Measurements from ENCODE around the gene GPR15. TPM values are rescaled to one million over a fixed set of nuclear protein-coding genes. Genes with fewer than 3 reads are reported as not detected.
A peak's percentile ranks its signal among the peaks of the same experiment; 100 is the strongest.
"Not testable (repeated sequence)": the region's sequence is repeated elsewhere in the genome, so short reads cannot be mapped to it uniquely, and the experiment has no call there.

GPR15 gene
- total RNA-seq, 4 donors from 2014 or later, result 1.5 to 2.7 (median 1.7) TPM

DNA sequence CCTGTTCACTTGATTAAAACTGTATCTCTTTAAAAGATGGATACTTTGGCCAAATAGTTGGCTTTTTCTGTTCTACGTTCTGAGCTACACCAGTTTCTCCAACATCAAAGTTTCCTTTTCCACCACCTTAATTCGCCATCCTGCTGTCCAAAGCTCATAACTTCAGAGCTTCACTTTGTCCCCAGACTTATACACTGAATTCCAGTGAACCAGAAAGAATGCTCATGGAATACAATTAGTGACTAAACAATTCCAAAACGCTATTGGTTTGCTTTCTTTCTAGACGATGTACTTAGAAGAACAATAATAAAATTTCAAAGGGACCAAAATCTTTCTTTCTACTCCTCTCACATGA lies 23.2 kb downstream of the GPR15 start:
- no peaks in the 10 kb centered on the region for H3K9me3 ChIP-seq
- 33 to 40% methylated on average over 4 of the region's 4 CpGs for WGBS, 2 donors
- H3K36me3 ChIP-seq, result no peaks in the 10 kb centered on the region
- H3K4me1 ChIP-seq, result peaks cover 0 to 7% (median 0%) of the 10 kb centered on the region in 3 donors
- intact Hi-C loops (cut with DNase I), result no loop called here
- peak overlapping the region in 2 of 4 donors; percentile 23 to 43 for H3K27ac ChIP-seq
- TF ChIP-seq, protein P1, sequence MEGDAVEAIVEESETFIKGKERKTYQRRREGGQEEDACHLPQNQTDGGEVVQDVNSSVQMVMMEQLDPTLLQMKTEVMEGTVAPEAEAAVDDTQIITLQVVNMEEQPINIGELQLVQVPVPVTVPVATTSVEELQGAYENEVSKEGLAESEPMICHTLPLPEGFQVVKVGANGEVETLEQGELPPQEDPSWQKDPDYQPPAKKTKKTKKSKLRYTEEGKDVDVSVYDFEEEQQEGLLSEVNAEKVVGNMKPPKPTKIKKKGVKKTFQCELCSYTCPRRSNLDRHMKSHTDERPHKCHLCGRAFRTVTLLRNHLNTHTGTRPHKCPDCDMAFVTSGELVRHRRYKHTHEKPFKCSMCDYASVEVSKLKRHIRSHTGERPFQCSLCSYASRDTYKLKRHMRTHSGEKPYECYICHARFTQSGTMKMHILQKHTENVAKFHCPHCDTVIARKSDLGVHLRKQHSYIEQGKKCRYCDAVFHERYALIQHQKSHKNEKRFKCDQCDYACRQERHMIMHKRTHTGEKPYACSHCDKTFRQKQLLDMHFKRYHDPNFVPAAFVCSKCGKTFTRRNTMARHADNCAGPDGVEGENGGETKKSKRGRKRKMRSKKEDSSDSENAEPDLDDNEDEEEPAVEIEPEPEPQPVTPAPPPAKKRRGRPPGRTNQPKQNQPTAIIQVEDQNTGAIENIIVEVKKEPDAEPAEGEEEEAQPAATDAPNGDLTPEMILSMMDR (IDR thresholded peaks at IDR 0.05), result no peak
- no peaks in the 10 kb centered on the region for H3K27me3 ChIP-seq
- H3K4me3 ChIP-seq, result no peak overlapping the region
- no peak for DNase-seq

DNA sequence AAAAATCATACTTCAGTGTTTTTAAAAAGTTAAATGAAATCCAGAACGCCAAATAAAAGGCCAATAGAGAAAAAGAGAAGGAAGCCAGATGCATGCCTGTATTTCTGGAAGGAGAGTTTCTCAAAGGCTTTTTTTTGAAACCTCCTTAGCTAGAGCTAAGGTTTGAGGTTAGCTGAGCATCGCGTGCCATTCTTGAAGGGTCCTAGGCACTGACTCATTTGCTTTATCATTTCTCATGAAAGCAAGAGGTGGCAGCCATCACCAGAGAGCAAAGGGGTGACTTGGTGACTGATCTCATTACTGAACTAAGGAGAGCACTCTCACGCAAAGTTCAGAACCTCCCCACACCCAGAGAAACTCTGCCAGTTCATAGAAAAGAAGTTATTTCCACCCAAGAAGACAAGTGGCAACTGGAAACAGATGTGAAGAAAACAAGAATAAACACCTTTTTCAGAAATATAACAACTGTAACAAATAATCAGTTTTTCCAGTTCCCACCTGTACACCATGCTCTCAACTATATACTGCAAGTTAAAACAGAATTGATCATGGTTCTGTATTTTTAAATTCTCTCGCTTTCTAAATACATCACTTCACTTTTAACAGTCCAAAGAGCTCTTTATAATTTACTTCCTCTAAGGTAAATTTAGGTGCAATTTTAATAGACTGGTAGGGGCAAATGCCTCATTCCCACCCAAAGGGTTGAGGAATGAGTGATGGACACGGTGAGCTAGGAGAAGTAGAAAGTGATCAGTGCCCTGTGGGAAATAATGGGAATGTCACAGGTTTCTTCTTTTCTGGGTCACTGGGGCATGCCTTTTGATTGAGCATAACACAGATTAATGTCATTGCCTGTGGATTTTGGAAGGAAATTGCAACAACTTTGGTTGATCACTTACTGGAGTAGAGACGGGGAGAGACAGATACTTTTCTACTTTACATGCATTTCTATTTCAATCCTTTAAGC lies 24.7 kb downstream of the GPR15 start:
- Histone ChIP-seq H3K4me1 (peaks cover 0 to 7% (median 0%) of the 10 kb centered on the region in 3 donors), H3K9me3 (no peaks in the 10 kb centered on the region), H3K27me3 (no peaks in the 10 kb centered on the region), H3K27ac (peak overlapping the region; percentile 18 to 51 (median 33)), H3K36me3 (no peaks in the 10 kb centered on the region), H3K4me3 (no peak overlapping the region)
- intact Hi-C loops (cut with DNase I), result no loop called here
- 62 to 67% methylated on average over 7 of the region's 7 CpGs for WGBS, 2 donors
- DNase-seq, result no peak
- TF ChIP-seq, protein P1 (IDR thresholded peaks at IDR 0.05), result no peak

DNA sequence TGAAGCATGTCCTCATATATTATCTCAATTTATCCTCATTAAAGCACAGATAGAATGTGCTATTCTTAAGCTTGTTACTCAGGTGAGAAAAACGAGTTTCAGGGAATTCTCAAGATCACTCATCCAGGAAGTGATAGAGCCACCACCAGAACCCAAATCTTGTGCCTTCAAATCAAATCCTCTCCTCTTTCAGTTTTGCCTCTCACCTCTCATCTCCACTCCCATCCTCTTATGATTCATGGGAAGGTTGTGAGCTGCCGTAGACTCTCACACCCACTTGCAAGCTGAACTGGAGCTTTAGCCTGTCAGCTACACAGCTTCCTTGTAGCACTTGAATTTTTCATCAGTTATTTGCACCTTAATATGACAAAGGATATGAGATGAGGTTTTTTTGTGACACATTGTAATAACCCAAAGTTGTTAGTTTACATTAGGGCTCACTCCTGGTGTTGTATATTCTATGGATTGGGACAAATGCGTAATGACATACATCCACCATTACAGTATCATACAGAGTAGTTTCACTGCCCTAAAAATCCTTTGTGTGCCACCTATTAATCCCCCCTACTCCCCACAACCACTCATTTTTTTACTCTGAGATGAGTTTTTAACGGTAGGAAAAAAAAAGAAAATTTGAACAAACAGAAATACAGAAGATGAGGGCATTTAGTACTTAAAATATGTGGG lies 25.7 kb downstream of the GPR15 start:
- intact Hi-C loops (cut with DNase I), result no loop called here
- Histone ChIP-seq H3K4me3 (no peak overlapping the region), H3K36me3 (no peaks in the 10 kb centered on the region), H3K4me1 (peaks cover 0 to 7% (median 0%) of the 10 kb centered on the region in 3 donors), H3K27ac (peak overlapping the region in 3 of 4 donors; percentile 18 to 53 (median 43)), H3K9me3 (no peaks in the 10 kb centered on the region), H3K27me3 (no peaks in the 10 kb centered on the region)
- DNase-seq, result no peak
- 53 to 62% methylated on average over 4 of the region's 4 CpGs for WGBS, 2 donors
- peak in 1 of 4 donors; percentile 15 for TF ChIP-seq POLR2A (IDR thresholded peaks at IDR 0.05)
- TF ChIP-seq, protein P1 (IDR thresholded peaks at IDR 0.05), result no peak

DNA sequence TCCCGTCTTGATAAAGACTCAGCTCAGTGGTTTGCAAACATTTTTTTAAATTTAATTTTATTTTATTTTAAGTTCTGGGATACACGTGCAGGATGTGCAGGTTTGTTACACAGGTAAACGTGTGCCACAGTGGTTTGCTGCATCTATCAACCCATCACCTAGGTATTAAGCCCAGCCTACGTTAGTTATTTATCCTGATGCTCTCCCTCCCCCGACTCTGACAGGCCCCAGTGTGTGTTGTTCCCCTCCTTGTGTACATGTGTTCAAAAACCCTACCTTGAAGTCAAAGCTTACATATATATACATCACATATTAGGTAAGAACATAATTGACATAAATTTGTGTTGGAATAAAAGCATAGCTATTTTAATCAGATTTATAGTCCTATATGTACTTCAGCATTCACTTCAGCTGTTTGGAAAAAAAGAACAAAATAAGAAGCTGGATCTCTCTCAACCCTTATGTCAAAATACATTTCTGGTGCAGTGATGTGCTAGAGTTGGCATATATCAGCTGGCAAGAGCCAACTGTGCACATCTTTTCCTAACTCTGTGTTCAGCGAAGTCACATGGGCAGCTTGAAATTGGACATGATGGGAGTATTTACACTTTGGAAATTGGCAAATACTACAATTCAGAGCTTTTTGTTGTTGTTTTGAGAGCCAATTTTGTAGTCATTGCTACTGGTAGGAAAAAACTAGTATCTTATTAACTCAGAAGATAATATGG lies 26.5 kb downstream of the GPR15 start:
- peaks cover 0 to 7% (median 0%) of the 10 kb centered on the region in 3 donors for H3K4me1 ChIP-seq
- no peak overlapping the region for H3K4me3 ChIP-seq
- intact Hi-C loops (cut with DNase I), result no loop called here
- no peak for DNase-seq
- H3K27ac ChIP-seq, result peak overlapping the region in 3 of 4 donors; percentile 18 to 53 (median 29)
- 67 to 70% methylated on average over 6 of the region's 6 CpGs for whole genome bisulfite sequencing, 2 donors
- no peaks in the 10 kb centered on the region for H3K9me3 ChIP-seq
- TF ChIP-seq POLR2A (IDR thresholded peaks at IDR 0.05), result no peak
- TF ChIP-seq, protein P1 (IDR thresholded peaks at IDR 0.05), result no peak
- no peaks in the 10 kb centered on the region for H3K27me3 ChIP-seq
- no peaks in the 10 kb centered on the region for H3K36me3 ChIP-seq

DNA sequence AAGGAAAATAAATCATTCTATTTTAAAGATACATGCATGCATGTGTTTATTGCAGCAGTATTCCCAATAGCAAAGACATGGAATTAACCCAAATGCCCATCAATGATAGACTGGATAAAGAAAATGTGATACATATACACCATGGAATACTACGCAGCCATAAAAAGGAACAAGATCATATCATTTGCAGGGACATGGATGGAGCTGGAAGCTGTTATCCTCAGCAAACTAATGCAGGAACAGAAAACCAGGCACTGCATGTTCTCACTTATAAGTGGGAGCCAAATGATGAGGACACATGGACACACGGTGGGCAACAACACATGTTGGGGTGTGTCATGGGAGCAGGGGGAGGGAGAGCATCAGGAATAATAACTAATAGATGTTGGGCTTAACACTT lies 28.0 kb downstream of the GPR15 start:
- H3K27ac ChIP-seq; H3K4me3 ChIP-seq; H3K4me1 ChIP-seq; DNase-seq; H3K9me3 ChIP-seq; H3K36me3 ChIP-seq; intact Hi-C loops (cut with DNase I); H3K27me3 ChIP-seq: not testable (repeated sequence)
- 93 to 100% methylated on average over 2 of the region's 2 CpGs for WGBS, 2 donors
